Stimulated activated CD4-positive, alpha-beta T cell treated with anti-CD3 and anti-CD28 coated beads, Interleukin-4, amount 100 ng/mL, for 48 hours (primary cell): ENCODE results near the gene CHRNA5.

Experiments used
- DNase-seq, 2 donors: peaks; one replicate each; pipeline ENCODE4 v3.0.0-alpha.2; 2020; ENCODE audit warnings: low read depth in 2 of 2

Gene CHRNA5

DNA sequence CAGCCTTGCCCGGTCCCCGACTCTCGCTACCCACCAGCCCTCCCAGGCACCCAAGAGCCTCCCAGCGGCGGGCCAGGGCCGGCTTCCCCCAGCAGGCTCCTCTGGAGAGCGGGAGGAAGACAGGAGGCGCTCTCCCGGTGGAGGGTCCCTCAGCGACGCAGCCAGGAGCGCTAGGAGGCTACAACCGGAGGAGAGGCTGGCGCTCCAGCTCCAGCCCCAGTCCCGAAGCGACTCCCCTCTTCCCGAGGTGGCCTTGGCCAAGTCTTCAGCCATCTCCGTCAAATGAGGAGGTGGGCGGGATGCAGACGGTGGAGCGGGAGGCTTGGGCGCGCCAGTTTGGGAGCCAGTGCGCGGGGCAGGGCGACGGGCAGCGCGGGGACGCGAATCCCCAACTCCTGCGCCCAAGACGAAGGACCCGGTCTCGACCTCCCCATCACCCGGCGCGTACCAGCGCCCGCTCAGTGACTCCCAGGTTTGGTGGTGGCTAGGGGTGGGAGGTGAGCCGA lies 54.8 kb downstream of the CHRNA5 start:
- no peak for DNase-seq

DNA sequence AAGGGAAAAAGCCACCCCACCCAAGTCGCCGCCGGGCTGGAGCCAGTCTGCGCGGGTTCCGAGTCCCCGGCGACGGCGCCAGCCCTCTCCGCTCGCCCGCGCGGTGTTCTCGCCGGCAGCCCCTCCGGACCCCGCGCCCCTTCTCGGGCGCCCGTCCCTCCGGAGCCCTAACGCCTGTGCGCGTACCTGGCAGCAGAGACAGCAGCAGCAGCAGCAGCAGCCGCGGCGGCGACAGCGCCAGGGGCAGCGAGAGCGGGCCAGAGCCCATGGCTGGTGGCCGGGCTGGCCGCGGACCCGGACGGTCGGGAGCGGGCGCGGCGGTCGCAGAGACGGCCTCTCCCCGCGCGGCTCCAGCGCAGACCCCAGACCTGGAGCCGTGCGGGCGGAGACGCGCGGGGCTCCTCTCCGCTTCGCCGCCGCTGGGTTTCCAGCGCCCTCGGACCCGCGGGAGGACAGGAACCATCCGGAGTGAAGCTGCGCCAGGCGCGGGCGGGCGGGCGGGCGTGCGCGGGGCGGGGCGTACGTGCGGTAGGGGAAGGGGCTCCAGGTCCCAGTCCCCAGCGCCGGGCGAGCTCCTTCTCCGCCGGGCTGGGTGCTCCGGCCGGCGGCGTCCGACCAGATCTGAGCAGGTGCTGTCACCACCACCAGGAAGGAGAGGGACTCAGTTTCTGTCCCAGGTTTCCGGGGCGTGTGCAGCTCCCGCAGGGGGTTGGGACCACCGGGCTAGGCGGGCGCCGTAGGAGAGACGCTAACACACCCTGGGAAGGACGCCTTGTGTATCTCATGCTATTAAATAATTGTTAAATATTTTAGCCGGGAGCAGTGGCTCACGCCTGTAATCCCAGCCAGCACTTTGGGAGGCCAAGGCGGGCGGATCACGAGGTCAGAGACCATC lies 55.5 kb downstream of the CHRNA5 start, which contains the start of gene CHRNA3:
Gene CHRNA3 (minus strand): TSS at position 470 of the 895 bp plus-strand sequence. CDS start 202 bp downstream, at position 268.
- no peak for DNase-seq

DNA sequence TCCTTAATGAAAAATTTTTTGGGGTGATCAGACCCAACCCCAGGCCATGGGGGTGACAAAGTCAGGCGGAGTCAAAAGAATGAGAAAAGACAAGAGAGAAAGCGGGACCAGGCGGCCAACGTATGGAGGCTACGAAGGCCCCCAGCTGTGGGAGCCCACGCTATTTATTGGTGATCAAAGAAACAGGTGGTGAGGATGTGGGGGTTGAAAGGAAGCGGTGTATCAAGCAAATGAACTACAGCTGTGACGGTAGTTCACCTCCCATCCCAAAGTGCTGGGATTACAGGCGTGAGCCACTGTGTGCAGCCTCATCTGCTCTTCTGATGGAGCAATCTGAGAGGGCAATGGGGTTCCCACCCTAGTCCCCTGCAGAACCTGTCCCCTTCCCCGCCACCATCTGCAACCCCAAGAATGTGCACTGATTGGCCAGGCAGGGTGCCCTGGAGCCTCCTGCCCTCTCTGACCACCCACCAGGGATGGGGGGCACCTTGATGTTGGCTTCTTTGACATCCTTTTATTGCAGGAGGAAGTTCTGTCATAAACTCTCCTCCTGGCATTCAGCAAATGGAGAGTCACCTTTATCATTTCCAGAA lies 56.6 kb downstream of the CHRNA5 start:
- DNase-seq = no peak

DNA sequence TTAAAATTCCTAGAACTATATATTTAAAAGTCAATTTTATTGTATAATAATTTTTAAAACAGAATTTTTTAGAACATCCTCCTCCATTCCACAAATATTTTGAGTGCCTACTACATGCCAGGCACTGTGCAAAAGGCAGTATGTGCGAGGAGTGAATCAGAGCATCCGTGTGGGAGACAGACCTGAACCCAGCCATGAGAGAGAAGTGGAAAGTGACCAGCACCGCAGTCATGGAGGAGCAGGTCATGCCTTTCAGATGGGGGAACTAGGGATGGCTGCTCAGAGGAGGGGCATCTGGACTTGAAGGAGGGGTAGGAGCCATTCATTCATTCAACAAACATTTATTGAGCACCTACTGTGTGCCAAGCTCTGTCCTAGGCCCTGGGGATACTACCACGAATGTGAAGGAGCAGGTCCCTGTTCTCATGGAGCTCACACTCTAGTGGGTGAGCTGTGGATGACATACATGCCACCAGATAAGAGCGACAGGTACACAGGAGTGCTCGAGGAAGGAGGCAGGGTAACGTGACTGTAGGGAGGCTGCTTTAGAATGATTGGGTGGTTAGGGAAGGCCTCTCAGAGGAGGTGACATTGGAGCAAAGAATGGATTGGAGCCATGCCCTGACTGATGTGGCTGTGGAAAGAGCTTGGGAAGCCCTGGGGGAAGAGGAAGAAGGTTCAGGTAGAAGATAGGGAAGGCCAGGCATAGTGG lies 58.6 kb downstream of the CHRNA5 start:
- DNase-seq = no peak

DNA sequence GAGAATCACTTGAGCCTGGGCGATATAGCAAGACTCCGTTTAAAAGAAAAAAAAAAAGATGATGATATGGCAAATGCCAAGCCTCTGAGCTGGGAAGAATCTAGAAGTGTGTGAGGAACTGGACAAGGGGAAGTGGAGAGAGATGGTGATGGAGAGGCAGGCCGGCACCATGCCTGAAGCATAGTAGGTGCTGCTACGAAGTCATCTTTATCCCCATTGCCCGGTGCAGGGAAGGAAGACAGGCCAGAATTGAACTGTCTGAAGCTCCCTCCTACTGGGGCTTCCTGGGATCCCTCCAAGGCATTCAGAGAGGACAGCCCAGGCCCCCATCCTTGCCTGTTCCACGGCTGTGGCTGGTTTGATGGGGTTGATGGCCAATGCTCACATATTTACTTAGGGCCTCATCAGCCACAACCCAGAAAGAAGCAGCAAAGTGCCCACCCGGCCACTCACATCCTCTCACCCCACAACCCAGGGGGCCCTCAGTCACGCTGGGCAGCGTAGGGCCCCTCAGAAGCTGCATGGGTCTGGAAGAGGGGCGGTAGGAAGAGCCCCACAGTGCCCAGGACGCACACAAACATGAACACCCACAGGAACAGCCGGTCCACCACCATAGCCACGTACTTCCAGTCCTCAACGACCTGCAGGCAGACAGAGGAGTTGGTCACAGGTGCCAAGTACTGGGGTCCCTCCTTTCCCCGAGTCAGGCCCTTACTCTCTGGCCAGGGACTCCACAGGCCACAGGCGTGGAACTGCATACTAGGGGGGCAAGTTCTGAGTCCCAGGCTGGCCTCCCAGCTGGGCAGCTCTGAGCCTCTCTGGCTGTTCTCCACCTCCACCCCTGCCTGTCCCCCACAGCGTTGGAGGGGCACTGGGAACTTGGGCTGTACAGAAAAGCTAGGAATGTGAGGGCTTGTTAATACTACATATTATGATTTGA lies 59.6 kb downstream of the CHRNA5 start:
- no peak for DNase-seq

DNA sequence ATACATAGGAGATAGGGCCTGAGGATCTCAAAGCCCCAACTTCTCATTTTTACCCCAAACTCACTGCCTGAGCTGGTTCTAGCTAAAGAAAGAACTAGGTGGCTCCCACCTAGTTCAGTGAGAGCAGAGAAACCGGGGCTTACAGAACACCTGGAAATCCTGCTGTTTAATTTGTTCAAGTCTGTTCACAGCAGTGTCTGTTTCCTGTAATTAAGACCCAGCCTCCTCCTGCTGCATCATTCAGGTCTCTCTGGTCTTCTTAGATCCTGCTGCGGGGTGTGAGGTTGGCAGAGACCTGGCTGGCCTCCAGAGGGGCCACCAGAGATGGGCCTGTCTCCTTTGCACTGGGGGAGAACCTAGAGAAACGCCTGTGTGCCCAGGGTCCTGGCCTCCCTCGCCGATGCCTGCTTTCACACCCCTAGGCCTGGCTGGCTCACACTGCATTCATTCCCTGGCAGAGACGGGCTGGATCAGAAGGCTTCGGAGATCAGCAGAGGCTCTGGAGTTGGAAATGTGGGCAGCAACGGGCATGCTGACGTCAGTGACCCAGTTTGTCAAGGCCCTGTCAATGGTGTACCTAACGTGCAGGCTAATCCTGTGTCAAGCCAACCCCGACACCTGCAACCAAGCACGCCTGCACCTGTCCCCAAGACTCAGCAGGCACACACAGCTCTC lies 60.4 kb downstream of the CHRNA5 start:
- no peak for DNase-seq

DNA sequence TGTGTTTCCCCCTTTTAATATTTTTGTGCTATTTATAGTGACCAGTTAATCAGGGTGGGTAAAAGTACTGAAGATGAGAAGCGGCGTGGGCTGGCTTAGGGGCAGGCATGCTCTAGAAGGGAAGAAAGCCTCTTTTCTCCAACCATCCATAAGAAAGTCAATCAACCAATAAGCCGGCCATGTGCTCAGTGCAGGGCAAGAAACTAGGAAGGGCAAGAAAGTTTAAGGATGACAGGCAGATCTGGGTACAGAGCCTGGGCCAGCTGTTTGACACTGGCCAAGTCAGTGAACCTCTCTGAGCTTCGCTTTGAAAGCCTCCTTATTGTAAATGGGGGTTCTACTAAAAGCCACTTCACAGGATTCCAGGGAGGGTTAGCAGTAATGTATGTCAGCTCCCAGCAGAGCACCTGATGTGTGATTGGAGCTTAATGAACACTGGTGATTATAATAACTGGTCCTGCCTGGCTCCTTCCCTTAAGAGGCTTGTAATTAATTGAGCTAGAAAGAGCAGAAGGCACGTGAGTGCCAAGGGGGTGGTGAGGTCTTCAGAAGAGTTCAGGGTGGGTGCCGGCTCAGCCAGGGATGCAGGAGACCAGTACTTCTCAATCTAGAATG lies 61.2 kb downstream of the CHRNA5 start:
- DNase-seq = no peak

DNA sequence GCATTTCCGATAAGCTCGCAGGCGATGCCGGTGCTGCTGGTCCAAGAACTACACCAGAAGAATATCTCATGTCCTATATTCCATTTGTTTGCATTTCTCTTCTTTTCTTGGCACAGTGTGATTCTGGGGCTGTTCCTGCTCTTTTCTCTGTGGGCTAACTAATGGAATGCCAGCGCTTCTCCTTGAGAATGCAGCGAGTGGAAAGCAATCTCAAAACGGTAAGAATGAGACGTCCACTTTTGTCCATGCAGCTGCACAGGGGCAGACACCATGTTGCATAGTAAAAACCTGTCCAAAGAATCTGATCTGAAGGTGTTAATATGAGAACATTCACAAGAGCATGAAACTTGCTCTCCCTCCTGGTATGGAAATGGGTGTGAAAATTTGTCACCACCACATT lies 62.0 kb downstream of the CHRNA5 start:
- DNase-seq = no peak

DNA sequence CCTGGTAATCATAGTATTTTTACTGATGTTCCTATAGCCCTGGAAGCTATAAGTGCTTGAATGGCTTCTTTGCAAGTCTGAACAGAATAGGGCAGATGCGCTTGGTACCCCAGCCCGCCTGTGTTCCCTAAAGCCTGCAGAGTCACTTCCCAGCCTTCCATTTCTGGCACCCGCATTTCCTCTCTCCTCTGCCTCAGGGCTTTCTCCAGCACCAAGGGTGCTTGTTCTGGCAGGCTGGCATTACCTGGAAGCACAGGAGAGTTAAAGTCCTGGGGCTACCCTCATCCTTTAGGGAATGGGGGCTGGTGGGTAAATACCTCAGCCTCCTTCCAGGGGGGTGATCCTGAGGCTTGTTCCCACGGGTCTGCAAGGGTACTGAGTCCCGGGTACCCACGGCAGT lies 62.9 kb downstream of the CHRNA5 start:
- DNase-seq = no peak

DNA sequence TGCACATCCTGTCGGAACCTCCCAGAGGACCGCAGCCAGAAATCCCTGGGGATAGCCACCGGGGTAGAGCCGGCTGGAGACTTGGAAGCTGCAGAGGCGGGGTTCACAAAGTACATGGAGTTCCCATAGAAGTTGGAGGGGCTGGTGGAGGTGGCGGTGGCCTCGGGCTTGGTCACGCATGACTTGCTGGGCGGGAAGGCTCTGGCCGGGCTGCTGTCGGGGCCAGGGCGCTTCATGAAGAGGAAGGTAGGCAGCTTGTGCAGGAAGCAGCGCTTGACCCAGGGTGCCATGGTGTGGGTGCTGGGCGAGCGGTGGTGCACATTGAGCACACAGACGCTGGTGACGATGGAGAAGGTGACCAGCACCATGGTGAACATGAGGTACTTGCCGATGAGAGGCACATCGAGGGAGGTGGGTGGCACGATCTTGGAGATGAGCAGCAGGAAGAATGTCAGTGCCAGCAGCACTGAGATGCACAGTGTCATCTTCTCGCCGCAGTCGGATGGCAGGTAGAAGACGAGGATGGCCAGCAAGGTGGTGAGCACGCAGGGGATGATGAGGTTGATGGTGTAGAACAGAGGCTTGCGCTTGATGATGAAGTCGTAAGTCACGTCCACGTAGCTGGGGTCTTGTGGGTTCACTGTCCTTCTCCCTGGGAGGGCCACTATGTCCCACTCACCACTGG lies 63.9 kb downstream of the CHRNA5 start:
- no peak for DNase-seq

DNA sequence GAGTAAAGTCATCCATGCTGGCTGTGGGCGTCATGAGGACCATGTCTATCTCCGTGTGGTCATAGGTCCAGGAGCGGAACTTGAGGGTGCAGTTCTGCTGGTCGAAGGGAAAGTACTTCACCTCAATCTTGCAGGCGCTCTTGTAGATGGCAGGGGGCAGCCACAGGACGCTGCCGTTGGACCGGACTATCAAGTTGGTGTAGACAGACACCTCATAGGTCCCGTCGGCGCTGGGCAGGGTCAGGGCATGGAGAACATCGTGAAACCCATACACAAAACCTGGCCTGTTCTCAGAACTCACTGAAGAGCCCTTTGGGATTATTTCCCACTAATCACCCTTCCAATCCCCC lies 64.4 kb downstream of the CHRNA5 start:
- DNase-seq = no peak

DNA sequence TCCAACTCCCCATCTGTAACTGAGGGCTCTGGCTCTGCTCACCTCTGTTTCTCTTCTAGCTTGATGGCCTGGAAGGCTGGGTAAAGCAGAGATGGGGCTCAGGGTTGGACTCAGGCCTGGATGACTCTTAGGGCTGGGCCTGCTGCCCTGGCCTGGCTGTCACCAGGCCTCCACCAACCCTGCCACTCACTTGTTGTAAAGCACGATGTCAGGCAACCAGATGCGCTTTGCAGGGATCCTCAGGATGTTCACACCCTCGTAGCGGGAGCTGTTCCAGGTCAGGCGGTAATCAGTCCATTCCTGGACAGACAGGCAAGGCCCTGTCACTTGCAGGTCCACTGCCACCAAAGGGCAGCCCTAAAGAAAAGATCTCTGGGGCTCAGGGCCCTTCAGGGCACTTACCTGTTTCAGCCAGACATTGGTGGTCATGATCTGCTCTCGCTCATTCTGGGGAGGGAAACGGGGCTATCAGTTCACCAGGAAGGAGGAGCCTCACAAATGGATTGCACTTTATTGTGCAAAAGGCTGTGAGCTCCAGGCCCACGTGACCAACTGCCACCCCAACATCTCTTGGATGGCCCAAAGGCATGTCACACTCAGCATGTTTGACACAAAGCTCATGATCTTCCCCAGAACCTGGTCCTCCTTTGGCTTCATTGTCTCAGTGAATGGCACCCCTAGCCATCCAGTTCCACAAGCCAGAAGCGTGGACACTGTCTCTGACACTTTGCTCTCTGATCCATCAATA lies 65.7 kb downstream of the CHRNA5 start:
- no peak for DNase-seq

DNA sequence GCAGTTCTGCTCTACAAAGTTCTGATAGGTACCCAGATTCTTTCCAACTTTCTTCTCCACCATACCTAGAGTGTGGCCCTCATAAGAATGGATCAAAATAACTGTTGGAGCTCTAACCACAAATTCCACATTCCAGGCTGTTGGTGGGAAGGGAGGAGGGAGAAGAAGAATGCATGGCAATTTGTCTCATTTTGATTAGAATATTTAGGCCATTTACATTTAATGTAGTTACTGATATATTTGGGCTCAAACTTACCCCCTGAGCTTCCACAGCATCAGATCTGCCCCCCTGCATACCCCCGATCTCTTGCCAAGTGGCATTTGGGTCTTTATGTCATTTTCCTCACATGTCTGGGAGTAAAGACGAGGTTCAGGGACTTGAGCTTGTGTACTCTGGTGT lies 68.0 kb downstream of the CHRNA5 start:
- no peak for DNase-seq

DNA sequence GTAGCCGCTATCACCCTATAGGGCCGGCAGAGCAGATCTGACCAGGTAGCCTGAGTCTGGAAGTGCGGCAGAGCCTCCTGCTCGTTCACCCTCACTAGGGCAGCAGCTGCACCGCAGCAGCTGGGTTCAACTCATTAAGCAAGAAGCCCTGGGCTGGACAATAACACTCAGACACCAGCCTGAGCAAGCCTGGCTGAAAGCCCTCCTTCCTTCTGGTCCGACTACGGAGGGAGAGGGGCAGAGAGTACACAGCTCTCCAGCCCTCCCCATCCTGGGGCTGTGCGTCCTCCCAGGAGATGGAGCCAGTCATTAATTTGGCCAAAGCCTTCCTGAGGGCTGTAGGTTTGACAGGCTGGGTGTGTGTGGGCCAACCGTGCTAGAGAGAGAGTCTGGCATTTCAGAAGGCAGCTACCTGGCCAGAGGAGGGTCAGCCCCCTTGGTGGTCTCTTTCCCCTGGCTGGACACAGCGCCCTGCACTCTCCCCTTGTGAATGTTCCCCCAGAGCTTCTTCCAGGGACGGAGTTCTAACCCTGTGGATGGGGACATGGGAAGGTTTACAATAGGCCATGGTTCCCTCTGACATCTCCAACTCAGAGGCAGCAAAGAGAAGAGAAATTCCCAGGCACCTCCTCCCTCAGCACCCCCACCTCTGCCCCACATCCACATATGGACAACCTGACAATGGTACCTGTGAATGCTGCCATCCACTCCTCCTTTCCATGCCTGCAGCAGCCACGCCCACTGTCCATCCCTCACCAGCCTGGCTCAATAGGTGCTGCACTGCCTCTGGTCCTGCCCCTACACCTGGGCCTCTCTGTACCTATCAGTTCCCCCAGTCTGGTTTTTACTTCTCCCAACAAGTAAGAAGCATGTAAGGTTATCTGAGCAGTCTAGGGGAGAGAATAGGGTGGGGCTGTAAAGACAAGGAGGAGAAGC lies 69.2 kb downstream of the CHRNA5 start:
- DNase-seq = no peak

DNA sequence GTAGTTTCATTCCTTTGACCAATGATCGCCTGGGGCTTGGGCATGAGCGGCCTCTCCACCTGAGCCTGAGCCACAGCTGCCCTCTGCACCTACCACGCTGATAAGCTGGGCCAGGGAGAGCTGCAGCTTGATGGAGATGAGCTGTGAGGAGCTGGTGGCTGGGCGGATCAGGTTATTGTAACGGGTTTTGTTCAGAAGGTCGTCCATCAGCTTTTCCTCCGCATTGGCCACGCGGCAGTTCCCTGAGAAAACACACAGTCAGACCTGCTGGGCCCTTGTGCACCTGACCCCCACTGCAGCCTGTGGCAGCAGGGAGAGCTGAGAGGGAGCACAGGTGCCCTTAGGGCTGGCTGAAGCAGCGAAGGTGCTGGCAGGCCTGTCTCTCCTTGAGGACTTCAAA lies 70.0 kb downstream of the CHRNA5 start:
- DNase-seq = no peak

DNA sequence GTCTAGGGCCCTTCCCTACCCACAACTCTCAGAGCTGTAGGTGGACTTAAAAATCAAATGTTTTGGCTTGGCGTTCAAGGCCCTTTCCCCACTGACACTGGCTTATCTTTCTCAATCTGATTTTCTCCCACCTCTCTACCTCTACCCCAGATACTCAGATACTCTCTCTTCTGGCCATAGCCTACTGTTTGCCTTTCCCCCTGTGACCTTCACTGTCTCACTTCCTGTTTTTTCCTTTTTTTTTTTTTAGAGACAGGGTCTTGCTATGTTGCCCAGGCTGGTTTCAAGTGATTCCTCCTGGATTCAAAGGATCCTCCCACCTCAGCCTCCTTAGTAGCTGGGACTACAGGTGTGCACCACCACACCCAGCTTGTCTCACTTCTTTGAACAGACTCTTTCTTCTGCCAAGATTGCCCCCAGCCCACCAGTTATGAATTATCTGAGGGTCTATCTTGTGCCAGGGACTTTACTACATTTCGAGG lies 71.1 kb downstream of the CHRNA5 start:
- DNase-seq = no peak

DNA sequence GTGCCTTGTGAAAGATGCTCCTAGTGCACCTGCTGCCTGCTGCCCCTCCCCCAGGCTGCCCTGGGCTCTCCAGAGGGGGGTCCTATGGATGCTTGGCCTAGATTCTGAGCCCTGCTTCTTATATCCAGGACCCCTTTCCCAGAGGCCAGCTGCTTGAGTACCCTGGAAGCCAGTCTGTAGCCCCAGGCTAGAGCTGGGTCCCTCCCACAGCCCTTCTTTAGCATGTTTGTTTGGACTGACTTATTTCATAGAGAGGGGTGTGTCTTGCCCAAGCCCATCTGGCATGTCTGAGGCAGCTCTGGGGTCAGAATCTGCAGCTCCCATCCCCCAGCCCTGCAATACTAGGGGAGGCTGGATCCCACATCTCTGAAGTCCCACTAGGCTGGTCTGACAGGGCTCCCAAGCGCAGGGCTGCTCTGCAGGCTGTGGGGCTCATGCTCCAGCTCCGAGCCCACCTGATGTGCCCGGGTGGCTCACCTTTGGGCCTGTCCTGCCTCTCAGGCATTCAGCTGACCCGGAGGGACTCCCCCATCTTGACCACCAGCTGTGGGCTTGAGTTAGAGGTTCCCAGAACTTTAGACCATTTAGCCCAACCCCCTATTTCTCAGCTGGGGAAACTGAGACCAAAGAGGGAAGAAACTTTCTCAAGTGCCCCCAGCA lies 72.6 kb downstream of the CHRNA5 start:
- no peak for DNase-seq
